ENCODE data around the gene ENOX1. TPM values are rescaled to one million over a fixed set of nuclear protein-coding genes. Genes with fewer than 3 reads are reported as not detected.

ENOX1 gene
- total RNA-seq, 1 donor from 2014 or later = 3.0 TPM

GRCh38 chr13:43373400-43373799 is 413.4 kb downstream of the ENOX1 start:
- DNase-seq (ENCODE audit: low spot score in 2 of 2, unreplicated experiment in 2 of 2) = no peak
- Mint-ChIP-seq H3K4me1 (peaks cover 21% of the 10 kb centered on the region), H3K27me3 (ENCODE audit: low read depth) (no peaks in the 10 kb centered on the region), H3K27ac (no peak overlapping the region), H3K4me3 (no peak overlapping the region), H3K9me3 (peaks cover 8% of the 10 kb centered on the region), H3K36me3 (no peaks in the 10 kb centered on the region)
- TF ChIP-seq, protein P1, sequence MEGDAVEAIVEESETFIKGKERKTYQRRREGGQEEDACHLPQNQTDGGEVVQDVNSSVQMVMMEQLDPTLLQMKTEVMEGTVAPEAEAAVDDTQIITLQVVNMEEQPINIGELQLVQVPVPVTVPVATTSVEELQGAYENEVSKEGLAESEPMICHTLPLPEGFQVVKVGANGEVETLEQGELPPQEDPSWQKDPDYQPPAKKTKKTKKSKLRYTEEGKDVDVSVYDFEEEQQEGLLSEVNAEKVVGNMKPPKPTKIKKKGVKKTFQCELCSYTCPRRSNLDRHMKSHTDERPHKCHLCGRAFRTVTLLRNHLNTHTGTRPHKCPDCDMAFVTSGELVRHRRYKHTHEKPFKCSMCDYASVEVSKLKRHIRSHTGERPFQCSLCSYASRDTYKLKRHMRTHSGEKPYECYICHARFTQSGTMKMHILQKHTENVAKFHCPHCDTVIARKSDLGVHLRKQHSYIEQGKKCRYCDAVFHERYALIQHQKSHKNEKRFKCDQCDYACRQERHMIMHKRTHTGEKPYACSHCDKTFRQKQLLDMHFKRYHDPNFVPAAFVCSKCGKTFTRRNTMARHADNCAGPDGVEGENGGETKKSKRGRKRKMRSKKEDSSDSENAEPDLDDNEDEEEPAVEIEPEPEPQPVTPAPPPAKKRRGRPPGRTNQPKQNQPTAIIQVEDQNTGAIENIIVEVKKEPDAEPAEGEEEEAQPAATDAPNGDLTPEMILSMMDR (IDR thresholded peaks at IDR 0.05; ENCODE audit: unreplicated experiment) = no peak

- TF ChIP-seq, protein P1 (IDR thresholded peaks at IDR 0.05; ENCODE audit: unreplicated experiment) = no peak
- Mint-ChIP-seq H3K27me3 (ENCODE audit: low read depth) (no peaks in the 10 kb centered on the region), H3K4me1 (peaks cover 32% of the 10 kb centered on the region), H3K27ac (no peak overlapping the region), H3K9me3 (peaks cover 3% of the 10 kb centered on the region), H3K36me3 (no peaks in the 10 kb centered on the region), H3K4me3 (no peak overlapping the region)
- no peak for DNase-seq (ENCODE audit: low spot score in 2 of 2, unreplicated experiment in 2 of 2)
These were observed 415.9 kb downstream of the ENOX1 start for GRCh38 chr13:43370842-43371241.

GRCh38 chr13:43369319-43369718 is 417.5 kb downstream of the ENOX1 start:
- Mint-ChIP-seq H3K4me3 (no peak overlapping the region), H3K4me1 (peaks cover 26% of the 10 kb centered on the region), H3K27ac (no peak overlapping the region), H3K36me3 (no peaks in the 10 kb centered on the region), H3K27me3 (ENCODE audit: low read depth) (no peaks in the 10 kb centered on the region), H3K9me3 (peaks cover 3% of the 10 kb centered on the region)
- TF ChIP-seq, protein P1 (IDR thresholded peaks at IDR 0.05; ENCODE audit: unreplicated experiment) = no peak
- no peak for DNase-seq (ENCODE audit: low spot score in 2 of 2, unreplicated experiment in 2 of 2)

DNA sequence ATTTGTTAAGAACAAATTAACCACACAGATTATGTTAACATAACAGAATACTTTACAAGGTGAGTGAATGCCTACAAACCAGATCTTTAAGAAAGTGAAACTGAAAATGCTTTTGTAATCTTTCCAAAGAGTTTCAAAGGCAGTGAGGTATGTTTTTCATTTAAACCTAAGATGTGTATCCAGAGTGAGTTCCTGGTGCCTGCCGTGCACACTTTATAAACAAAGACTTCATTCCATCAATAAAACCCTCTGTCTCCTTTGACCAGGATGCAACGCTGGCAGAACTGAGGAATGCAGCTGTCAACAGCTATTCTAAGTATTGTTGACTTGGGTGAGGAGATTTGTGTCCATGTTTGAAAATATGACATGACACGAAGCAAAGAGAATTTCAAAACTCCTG is 418.8 kb downstream of the ENOX1 start:
- no peak overlapping the region for H3K4me3 Mint-ChIP-seq
- TF ChIP-seq, protein P1 (IDR thresholded peaks at IDR 0.05; ENCODE audit: unreplicated experiment) = no peak

GRCh38 chr13:43365039-43365344 is 421.8 kb downstream of the ENOX1 start:
- TF ChIP-seq, protein P1 (IDR thresholded peaks at IDR 0.05; ENCODE audit: unreplicated experiment) = no peak

More for the DNA sequence above, 418.8 kb downstream of the ENOX1 start:
- Mint-ChIP-seq H3K36me3 (no peaks in the 10 kb centered on the region), H3K4me1 (peaks cover 26% of the 10 kb centered on the region), H3K9me3 (peaks cover 3% of the 10 kb centered on the region), H3K27me3 (ENCODE audit: low read depth) (no peaks in the 10 kb centered on the region), H3K27ac (peak overlapping the region; percentile 72)
- DNase-seq (ENCODE audit: low spot score in 2 of 2, unreplicated experiment in 2 of 2) = no peak

More at GRCh38 chr13:43365039-43365344, 421.8 kb downstream of the ENOX1 start:
- Mint-ChIP-seq H3K36me3 (no peaks in the 10 kb centered on the region), H3K27ac (no peak overlapping the region), H3K4me1 (peaks cover 35% of the 10 kb centered on the region), H3K27me3 (ENCODE audit: low read depth) (no peaks in the 10 kb centered on the region), H3K4me3 (no peak overlapping the region), H3K9me3 (no peaks in the 10 kb centered on the region)
- DNase-seq (ENCODE audit: low spot score in 2 of 2, unreplicated experiment in 2 of 2) = no peak

All from mesothelial cell of epicardium (in vitro differentiated cells).